ENCODE measurements around the gene ITGBL1. TPM values are rescaled to one million over a fixed set of nuclear protein-coding genes. Genes with fewer than 3 reads are reported as not detected.

ITGBL1 gene
- total RNA-seq, 1 experiment from 2014 or later: 0.22 TPM

DNA sequence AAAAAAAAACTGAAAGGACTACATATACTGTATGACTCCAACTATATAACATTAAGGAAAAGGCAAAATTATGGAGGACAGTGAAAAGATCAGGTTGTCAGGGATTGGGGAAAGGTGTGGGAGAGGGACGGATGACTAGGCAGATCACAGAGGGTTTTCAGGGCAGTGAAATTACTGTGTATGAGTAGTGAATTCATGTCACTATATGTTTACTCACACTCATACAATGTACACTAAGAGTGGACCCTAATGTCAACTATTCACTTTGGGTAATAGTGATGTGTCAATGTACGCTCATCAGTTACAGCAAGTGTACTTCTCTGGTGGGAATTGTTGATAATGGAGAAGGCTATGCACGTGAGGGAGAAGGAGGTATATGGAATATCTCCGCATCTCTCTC, 144.3 kb downstream of the ITGBL1 start (continued):
- TF ChIP-seq, protein P1, sequence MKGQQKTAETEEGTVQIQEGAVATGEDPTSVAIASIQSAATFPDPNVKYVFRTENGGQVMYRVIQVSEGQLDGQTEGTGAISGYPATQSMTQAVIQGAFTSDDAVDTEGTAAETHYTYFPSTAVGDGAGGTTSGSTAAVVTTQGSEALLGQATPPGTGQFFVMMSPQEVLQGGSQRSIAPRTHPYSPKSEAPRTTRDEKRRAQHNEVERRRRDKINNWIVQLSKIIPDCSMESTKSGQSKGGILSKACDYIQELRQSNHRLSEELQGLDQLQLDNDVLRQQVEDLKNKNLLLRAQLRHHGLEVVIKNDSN (CRISPR knock-in tag; IDR thresholded peaks at IDR 0.05): no peak
- no peak for TF ChIP-seq FOXK1 (CRISPR knock-in tag; IDR thresholded peaks at IDR 0.05)
- TF ChIP-seq, protein P2, sequence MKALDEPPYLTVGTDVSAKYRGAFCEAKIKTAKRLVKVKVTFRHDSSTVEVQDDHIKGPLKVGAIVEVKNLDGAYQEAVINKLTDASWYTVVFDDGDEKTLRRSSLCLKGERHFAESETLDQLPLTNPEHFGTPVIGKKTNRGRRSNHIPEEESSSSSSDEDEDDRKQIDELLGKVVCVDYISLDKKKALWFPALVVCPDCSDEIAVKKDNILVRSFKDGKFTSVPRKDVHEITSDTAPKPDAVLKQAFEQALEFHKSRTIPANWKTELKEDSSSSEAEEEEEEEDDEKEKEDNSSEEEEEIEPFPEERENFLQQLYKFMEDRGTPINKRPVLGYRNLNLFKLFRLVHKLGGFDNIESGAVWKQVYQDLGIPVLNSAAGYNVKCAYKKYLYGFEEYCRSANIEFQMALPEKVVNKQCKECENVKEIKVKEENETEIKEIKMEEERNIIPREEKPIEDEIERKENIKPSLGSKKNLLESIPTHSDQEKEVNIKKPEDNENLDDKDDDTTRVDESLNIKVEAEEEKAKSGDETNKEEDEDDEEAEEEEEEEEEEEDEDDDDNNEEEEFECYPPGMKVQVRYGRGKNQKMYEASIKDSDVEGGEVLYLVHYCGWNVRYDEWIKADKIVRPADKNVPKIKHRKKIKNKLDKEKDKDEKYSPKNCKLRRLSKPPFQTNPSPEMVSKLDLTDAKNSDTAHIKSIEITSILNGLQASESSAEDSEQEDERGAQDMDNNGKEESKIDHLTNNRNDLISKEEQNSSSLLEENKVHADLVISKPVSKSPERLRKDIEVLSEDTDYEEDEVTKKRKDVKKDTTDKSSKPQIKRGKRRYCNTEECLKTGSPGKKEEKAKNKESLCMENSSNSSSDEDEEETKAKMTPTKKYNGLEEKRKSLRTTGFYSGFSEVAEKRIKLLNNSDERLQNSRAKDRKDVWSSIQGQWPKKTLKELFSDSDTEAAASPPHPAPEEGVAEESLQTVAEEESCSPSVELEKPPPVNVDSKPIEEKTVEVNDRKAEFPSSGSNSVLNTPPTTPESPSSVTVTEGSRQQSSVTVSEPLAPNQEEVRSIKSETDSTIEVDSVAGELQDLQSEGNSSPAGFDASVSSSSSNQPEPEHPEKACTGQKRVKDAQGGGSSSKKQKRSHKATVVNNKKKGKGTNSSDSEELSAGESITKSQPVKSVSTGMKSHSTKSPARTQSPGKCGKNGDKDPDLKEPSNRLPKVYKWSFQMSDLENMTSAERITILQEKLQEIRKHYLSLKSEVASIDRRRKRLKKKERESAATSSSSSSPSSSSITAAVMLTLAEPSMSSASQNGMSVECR (CRISPR knock-in tag; IDR thresholded peaks at IDR 0.05; ENCODE audit: borderline replicate concordance): no peak
- TF ChIP-seq SMAD4 (CRISPR knock-in tag; IDR thresholded peaks at IDR 0.05): no peak

DNA sequence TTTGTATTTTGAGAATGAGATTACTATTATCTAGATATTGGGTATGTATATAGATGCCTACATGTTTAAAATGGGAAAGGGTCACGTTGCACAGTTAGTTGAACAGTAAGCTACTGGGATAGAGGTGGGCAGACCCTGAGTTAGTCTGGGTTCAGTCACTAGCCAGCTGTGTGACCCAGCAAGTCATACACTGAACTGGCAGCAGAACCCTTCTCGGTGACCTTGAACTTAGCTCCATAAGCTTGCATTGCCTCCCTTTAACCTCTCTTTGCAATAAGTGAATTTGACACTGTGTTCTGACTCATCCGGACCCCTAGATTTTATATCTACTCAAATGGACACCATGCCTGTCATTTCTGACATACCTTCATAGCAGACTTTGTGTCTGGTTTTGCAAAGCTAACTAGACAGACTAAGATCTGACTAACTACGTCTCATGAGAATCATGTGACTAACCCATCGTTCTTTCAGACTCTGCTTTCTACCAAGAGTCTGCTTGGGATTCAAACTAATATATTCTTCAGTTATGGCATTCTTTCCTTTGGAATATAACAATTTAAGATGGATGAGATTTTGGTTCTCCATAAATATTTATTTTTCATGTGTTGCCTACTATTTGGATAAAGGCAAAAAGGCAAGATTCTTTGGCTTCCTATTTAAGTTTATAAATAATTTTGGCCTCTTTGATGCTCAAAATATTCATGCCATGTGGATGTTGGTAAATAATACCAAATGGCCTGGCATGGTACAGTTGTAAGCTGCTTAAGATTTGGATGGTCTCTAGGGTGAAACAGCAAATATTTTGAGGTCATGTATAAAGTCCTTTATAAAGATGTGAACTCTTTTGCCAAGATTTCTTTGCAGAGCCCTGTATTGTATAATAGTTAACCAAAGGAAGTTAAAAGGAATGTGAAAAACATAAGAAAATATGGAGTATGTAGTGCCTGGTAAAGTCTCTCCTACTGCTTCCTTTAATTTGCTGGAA, 159.3 kb downstream of the ITGBL1 start:
- H3K27me3 Mint-ChIP-seq (ENCODE audit: low read depth): no peaks in the 10 kb centered on the region
- CTCF ChIA-PET: no interaction called here

More for the DNA sequence above, 159.3 kb downstream of the ITGBL1 start:
- no peaks in the 10 kb centered on the region for H3K36me3 Mint-ChIP-seq
- H3K9me3 Mint-ChIP-seq: no peaks in the 10 kb centered on the region
- H3K4me1 Mint-ChIP-seq: 0 out of 2 replicates have a peak, but pooled peaks cover 3% of the 10 kb centered on the region
- TF ChIP-seq, protein P3, sequence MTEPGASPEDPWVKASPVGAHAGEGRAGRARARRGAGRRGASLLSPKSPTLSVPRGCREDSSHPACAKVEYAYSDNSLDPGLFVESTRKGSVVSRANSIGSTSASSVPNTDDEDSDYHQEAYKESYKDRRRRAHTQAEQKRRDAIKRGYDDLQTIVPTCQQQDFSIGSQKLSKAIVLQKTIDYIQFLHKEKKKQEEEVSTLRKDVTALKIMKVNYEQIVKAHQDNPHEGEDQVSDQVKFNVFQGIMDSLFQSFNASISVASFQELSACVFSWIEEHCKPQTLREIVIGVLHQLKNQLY (CRISPR knock-in tag; IDR thresholded peaks at IDR 0.05): no peak
- TF ChIP-seq MYBL2 (CRISPR knock-in tag; IDR thresholded peaks at IDR 0.05) (no peak), ZNF138 (CRISPR knock-in tag; conservative IDR thresholded peaks at IDR 0.05) (no peak), ZNF416 (CRISPR knock-in tag; IDR thresholded peaks at IDR 0.05) (no peak), FOXJ3 (CRISPR knock-in tag; IDR thresholded peaks at IDR 0.05; ENCODE audit: borderline replicate concordance) (no peak), NR3C1 (CRISPR knock-in tag; conservative IDR thresholded peaks at IDR 0.05; ENCODE audit: low read depth) (no peak), SOX15 (CRISPR knock-in tag; IDR thresholded peaks at IDR 0.05) (no peak), NFATC4 (CRISPR knock-in tag; IDR thresholded peaks at IDR 0.05) (no peak), NR1H2 (CRISPR knock-in tag; IDR thresholded peaks at IDR 0.05) (no peak), EMX1 (CRISPR knock-in tag; IDR thresholded peaks at IDR 0.05) (no peak), JAZF1 (CRISPR knock-in tag; IDR thresholded peaks at IDR 0.05) (no peak)
- TF ChIP-seq, protein P4, sequence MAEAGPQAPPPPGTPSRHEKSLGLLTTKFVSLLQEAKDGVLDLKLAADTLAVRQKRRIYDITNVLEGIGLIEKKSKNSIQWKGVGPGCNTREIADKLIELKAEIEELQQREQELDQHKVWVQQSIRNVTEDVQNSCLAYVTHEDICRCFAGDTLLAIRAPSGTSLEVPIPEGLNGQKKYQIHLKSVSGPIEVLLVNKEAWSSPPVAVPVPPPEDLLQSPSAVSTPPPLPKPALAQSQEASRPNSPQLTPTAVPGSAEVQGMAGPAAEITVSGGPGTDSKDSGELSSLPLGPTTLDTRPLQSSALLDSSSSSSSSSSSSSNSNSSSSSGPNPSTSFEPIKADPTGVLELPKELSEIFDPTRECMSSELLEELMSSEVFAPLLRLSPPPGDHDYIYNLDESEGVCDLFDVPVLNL (CRISPR knock-in tag; IDR thresholded peaks at IDR 0.05; ENCODE audit: borderline replicate concordance, low read depth): no peak
- TF ChIP-seq, protein P5, sequence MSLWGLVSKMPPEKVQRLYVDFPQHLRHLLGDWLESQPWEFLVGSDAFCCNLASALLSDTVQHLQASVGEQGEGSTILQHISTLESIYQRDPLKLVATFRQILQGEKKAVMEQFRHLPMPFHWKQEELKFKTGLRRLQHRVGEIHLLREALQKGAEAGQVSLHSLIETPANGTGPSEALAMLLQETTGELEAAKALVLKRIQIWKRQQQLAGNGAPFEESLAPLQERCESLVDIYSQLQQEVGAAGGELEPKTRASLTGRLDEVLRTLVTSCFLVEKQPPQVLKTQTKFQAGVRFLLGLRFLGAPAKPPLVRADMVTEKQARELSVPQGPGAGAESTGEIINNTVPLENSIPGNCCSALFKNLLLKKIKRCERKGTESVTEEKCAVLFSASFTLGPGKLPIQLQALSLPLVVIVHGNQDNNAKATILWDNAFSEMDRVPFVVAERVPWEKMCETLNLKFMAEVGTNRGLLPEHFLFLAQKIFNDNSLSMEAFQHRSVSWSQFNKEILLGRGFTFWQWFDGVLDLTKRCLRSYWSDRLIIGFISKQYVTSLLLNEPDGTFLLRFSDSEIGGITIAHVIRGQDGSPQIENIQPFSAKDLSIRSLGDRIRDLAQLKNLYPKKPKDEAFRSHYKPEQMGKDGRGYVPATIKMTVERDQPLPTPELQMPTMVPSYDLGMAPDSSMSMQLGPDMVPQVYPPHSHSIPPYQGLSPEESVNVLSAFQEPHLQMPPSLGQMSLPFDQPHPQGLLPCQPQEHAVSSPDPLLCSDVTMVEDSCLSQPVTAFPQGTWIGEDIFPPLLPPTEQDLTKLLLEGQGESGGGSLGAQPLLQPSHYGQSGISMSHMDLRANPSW (CRISPR knock-in tag; conservative IDR thresholded peaks at IDR 0.05; ENCODE audit: low read depth): no peak
- TF ChIP-seq, protein P6, sequence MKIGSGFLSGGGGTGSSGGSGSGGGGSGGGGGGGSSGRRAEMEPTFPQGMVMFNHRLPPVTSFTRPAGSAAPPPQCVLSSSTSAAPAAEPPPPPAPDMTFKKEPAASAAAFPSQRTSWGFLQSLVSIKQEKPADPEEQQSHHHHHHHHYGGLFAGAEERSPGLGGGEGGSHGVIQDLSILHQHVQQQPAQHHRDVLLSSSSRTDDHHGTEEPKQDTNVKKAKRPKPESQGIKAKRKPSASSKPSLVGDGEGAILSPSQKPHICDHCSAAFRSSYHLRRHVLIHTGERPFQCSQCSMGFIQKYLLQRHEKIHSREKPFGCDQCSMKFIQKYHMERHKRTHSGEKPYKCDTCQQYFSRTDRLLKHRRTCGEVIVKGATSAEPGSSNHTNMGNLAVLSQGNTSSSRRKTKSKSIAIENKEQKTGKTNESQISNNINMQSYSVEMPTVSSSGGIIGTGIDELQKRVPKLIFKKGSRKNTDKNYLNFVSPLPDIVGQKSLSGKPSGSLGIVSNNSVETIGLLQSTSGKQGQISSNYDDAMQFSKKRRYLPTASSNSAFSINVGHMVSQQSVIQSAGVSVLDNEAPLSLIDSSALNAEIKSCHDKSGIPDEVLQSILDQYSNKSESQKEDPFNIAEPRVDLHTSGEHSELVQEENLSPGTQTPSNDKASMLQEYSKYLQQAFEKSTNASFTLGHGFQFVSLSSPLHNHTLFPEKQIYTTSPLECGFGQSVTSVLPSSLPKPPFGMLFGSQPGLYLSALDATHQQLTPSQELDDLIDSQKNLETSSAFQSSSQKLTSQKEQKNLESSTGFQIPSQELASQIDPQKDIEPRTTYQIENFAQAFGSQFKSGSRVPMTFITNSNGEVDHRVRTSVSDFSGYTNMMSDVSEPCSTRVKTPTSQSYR (CRISPR knock-in tag; IDR thresholded peaks at IDR 0.05): no peak
- TF ChIP-seq, protein P7, sequence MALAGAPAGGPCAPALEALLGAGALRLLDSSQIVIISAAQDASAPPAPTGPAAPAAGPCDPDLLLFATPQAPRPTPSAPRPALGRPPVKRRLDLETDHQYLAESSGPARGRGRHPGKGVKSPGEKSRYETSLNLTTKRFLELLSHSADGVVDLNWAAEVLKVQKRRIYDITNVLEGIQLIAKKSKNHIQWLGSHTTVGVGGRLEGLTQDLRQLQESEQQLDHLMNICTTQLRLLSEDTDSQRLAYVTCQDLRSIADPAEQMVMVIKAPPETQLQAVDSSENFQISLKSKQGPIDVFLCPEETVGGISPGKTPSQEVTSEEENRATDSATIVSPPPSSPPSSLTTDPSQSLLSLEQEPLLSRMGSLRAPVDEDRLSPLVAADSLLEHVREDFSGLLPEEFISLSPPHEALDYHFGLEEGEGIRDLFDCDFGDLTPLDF (CRISPR knock-in tag; IDR thresholded peaks at IDR 0.05): no peak
- TF ChIP-seq, protein P8, sequence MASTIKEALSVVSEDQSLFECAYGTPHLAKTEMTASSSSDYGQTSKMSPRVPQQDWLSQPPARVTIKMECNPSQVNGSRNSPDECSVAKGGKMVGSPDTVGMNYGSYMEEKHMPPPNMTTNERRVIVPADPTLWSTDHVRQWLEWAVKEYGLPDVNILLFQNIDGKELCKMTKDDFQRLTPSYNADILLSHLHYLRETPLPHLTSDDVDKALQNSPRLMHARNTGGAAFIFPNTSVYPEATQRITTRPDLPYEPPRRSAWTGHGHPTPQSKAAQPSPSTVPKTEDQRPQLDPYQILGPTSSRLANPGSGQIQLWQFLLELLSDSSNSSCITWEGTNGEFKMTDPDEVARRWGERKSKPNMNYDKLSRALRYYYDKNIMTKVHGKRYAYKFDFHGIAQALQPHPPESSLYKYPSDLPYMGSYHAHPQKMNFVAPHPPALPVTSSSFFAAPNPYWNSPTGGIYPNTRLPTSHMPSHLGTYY (CRISPR knock-in tag; IDR thresholded peaks at IDR 0.05): no peak
- DNase-seq (ENCODE audit: low spot score) (no peak), ATAC-seq (no peak)
- no peak overlapping the region for H3K4me3 Mint-ChIP-seq
- H3K27ac Mint-ChIP-seq: no peak overlapping the region
- POLR2A ChIA-PET: no interaction called here
